Naive thymus-derived CD8-positive, alpha-beta T cell (primary cell): ENCODE results near the gene COPS4. TPM values are rescaled to one million over a fixed set of nuclear protein-coding genes. Genes with fewer than 3 reads are reported as not detected.
A peak's percentile ranks its signal among the peaks of the same experiment; 100 is the strongest.
"Not testable (repeated sequence)": the region's sequence is repeated elsewhere in the genome, so short reads cannot be mapped to it uniquely, and the experiment has no call there.

ENCODE experiments used
- ATAC-seq, 2 donors: fragments of 150-1000 bp; cut with Tn5 transposase in 1 of 2; sonication (Bioruptor Pico), chemical (Tn5 transposase) in 1 of 2; 1 replicate in 1 of 2; 2 replicates in 1 of 2; pipeline ENCODE4 v1.10.0; 2021; ENCODE audit warnings: mild to moderate bottlenecking in 2 of 2, moderate library complexity in 2 of 2
- POLR2A ChIA-PET: fragments of 350-600 bp; sonication (Branson Sonifier 250); formaldehyde crosslinking; loops from one replicate; lab custom pipeline; 2021; ENCODE audit warnings: antibody characterized with exemption; lab: Charles Lee
- DNase-seq, 10 donors: peaks; one replicate each; pipeline versions ENCODE4 v3.0.0 to v3.0.0-alpha.2; 2020 to 2022
- H3K27ac Mint-ChIP-seq, 10 donors: one replicate each; pipeline ENCODE4 v1.8.0; 2020 to 2022; ENCODE audit warnings: mild to moderate bottlenecking in 10 of 10, mixed read lengths in 10 of 10, moderate library complexity in 4 of 10, inconsistent platforms in 1 of 10
- H3K27me3 Mint-ChIP-seq, 5 donors: one replicate each; pipeline ENCODE4 v1.8.0; 2021 to 2022; ENCODE audit warnings: mixed read lengths in 5 of 5
- H3K36me3 Mint-ChIP-seq, 3 donors: one replicate each; pipeline ENCODE4 v1.8.0; 2020 to 2022; ENCODE audit warnings: mixed read lengths in 3 of 3, mild to moderate bottlenecking in 2 of 3, inconsistent platforms in 1 of 3
- H3K4me1 Mint-ChIP-seq, 4 donors: one replicate each; pipeline ENCODE4 v1.8.0; 2021 to 2022; ENCODE audit warnings: mixed read lengths in 4 of 4
- H3K4me3 Mint-ChIP-seq, 10 donors: one replicate each; pipeline ENCODE4 v1.8.0; 2020 to 2022; ENCODE audit warnings: mild to moderate bottlenecking in 10 of 10, mixed read lengths in 10 of 10, moderate library complexity in 6 of 10, inconsistent platforms in 1 of 10
- H3K9me3 Mint-ChIP-seq, 9 donors: one replicate each; pipeline ENCODE4 v1.8.0; 2020 to 2022; ENCODE audit warnings: mixed read lengths in 9 of 9, mild to moderate bottlenecking in 3 of 9, inconsistent platforms in 1 of 9, moderate library complexity in 1 of 9
- polyA plus RNA-seq, 3 donors: library from polyadenylated mRNA; unstranded; fragments of 300-500 nt; fragmentation: Illumina TruSeq; gene quantifications; one replicate each; pipeline ENCODE4 v1.2.3, GENCODE V29; 2021
- total RNA-seq, 8 experiments: library from RNA in 2 of 8; stranded (reverse) in 2 of 8; gene quantifications; one replicate each; pipeline ENCODE4 v1.2.3 and lab custom pipeline; 2021 to 2026

COPS4 gene
- total RNA-seq (10 to 100 TPM; 26.1 to 28.9 TPM), polyA plus RNA-seq (10 to 100 TPM; 58.4 to 62.5 (median 61.2) TPM), total RNA-seq (lab: John Stamatoyannopoulos, UW) (25.7 to 61.8 (median 36.4) reads per million in 6 experiments)

DNA sequence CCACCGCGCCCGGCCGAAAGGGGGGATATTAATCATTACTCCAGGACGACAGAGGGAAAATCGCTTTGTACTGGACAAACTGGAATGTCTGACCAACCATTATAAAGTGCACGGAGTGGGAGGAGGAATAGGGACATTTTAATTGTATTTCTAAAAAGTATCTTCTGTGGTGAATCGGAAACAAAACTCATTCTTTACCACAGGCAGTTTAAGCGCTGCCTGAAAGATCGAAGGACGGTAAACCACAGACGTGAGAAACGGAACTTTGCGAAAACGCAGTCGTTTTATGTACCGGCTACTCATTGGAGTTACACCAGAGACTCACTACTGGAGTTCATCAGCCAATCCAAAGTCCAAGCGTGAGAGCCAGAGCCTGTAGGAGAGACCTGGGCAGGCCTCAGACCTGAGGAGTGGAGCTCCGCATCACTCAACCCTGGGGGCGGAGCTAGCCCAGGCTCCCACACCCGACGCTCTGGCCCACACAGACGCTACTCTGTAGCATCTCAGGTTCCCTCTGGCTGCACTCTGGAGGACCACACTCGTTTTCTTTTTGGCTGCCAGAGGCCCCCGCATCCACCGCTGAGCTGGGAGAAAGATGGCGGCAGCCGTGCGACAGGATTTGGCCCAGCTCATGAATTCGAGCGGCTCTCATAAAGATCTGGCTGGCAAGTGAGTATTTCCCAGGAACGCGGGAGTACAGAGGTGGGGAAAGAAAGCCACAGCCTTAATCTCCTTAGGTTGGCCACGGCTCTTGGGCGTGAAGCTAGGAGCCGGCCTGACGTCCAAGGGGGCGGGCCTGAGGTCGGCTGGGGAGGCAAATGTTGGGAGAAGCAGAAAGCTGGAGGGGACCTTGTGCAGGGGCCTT lies at the start of gene COPS4:
Gene COPS4, plus strand, starts transcription at position 554 of the 865 bp plus-strand sequence. Its CDS starts 42 bp downstream, at position 596.
- H3K27me3 Mint-ChIP-seq: peaks cover 0 to 1% (median 0%) of the 10 kb centered on the region in 5 donors
- DNase-seq (peak; percentile 83 to 98 (median 95)), ATAC-seq (peak; percentile 94 to 96)
- peak within 1 kb of the TSS; percentile 91 to 100 (median 100) for H3K4me3 Mint-ChIP-seq
- no peaks in the 10 kb centered on the region for H3K9me3 Mint-ChIP-seq
- POLR2A ChIA-PET: interaction anchor here (0.6 to 1.5 kb wide), 24 partner anchors 9 to 750 kb away, joined by 3 to 65 read pairs (median 4); partner anchors contain the start of genes ABRAXAS1, COQ2, HELQ and HNRNPD
- peaks cover 0 to 1% (median 0%) of the 10 kb centered on the region in 3 donors for H3K36me3 Mint-ChIP-seq
- peak within 1 kb of the TSS; percentile 97 to 100 (median 99) for H3K27ac Mint-ChIP-seq
- peaks cover 9 to 47% (median 36%) of the 10 kb centered on the region in 4 donors for H3K4me1 Mint-ChIP-seq

DNA sequence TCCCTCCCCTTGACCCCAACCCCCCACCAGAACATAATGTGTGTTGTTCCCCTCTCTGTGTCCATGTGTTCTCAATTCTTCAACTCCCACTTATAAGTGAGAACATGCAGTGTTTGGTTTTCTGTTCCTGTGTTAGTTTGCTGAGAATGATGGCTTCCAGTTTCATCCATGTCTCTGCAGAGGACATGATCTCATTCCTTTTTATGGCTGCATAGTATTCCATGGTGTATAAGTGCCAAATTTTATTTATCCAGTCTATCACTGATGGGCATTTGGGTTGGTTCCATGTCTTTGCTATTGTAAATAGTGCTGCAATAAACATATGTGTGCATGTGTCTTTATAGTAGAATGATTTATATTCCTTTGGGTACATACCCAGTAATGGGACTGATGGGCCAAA lies 47.5 kb upstream of the COPS4 start:
- H3K4me3 Mint-ChIP-seq, DNase-seq, H3K27ac Mint-ChIP-seq, H3K9me3 Mint-ChIP-seq, POLR2A ChIA-PET, ATAC-seq, H3K27me3 Mint-ChIP-seq: not testable (repeated sequence)
- peaks cover 14 to 34% (median 23%) of the 10 kb centered on the region in 4 donors for H3K4me1 Mint-ChIP-seq
- H3K36me3 Mint-ChIP-seq: peaks cover 0 to 27% (median 12%) of the 10 kb centered on the region in 3 donors

DNA sequence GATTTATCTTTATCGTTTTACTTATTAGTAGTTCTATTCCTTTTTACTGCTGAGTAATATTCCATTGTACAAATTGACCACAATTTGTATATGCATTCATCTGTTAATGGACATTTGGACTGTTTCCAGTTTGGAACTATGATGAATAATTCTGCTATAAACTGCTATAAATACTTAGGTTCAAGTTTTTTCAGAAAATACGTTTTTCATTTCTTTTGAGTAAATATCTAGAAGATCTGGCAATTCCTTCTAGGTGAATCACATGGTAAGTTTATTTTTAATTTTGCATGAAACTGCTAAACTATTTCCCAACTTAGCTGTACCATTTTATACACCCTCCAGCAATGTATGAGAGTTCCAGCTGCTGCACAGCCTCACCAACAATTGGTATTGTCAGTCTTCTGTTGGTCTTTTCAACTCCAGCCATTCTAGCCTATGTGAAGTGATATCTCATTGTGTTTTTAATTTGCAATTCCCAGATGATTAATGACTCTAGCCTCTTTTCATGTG lies 46.6 kb upstream of the COPS4 start:
- H3K27me3 Mint-ChIP-seq: no peaks in the 10 kb centered on the region
- H3K36me3 Mint-ChIP-seq: peaks cover 0 to 21% (median 11%) of the 10 kb centered on the region in 3 donors
- no peak for ATAC-seq
- H3K9me3 Mint-ChIP-seq: no peaks in the 10 kb centered on the region
- H3K27ac Mint-ChIP-seq: peak overlapping the region in 2 of 10 donors; percentile 41 to 87
- DNase-seq: no peak
- POLR2A ChIA-PET: no interaction called here
- H3K4me1 Mint-ChIP-seq: peaks cover 14 to 34% (median 23%) of the 10 kb centered on the region in 4 donors
- no peak overlapping the region for H3K4me3 Mint-ChIP-seq

DNA sequence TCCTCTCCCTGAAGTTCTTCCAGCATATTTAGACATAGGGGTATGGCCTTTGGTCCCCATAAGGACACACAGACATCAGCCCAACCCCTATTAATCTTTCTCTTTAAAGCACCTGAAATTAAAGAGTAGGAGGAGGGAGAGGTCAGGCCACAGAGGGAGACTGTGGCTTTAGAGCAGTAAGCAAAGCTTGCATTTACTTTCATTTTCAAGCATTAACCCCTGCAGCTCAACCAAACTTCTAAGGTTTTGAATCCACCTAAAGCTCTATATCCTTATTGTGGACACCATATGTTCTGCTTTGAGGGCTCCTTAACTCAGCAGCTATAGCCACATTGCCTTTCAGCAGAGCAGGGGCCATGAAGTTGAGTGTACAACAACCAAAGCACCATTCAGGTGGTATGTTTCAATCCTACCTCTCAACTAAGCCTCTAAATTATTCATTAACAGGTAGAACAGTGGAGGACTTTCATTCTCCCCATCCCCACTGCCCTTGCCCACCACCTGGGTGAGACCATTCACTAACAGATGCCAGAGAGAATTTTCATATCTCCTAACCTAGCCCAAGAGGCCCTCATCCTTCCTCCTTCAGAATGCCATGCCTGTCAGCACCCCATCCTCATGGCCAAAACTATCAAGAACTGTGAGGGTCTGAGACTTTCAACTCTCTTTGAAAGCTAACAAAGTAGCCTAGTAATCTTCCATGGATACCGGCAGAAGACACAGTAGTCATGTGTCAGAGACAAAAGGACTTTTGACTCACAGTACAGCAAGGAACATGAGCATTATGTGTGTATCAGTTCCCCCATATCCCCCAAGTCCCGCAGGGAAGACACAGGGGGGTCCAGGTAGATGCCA lies 45.2 kb upstream of the COPS4 start:
- Mint-ChIP-seq H3K9me3 (no peaks in the 10 kb centered on the region), H3K4me1 (peaks cover 12 to 27% (median 20%) of the 10 kb centered on the region in 4 donors), H3K36me3 (peaks cover 0 to 10% (median 6%) of the 10 kb centered on the region in 3 donors), H3K4me3 (peak overlapping the region; percentile 29 to 74 (median 56)), H3K27me3 (no peaks in the 10 kb centered on the region), H3K27ac (peak overlapping the region; percentile 63 to 91 (median 82))
- DNase-seq: peak in 2 of 10 donors; percentile 0 to 38
- ATAC-seq: peak; percentile 79 to 86
- POLR2A ChIA-PET: no interaction called here

DNA sequence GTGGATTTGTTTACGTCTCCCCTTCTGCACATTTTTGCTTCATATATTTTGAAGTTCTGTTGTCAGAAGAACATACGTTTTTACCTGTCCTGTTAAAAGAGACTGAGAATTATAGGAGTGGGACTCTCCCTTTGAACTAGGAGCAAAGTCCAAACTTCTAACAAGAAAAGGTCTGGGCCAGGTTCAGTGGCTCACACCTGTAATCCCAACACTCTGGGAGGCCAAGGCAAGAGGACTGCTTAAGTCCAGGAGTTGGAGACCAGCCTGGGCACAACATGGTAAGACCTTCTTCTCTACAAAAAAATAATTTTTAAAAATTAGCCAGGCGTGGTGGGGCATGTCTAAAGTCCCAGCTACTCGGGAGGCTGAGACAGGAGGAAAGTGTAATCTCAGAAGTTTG lies 40.1 kb upstream of the COPS4 start:
- no peaks in the 10 kb centered on the region for H3K9me3 Mint-ChIP-seq
- DNase-seq (no peak), ATAC-seq (no peak)
- H3K27me3 Mint-ChIP-seq: no peaks in the 10 kb centered on the region
- H3K36me3 Mint-ChIP-seq: peaks cover 0 to 21% (median 3%) of the 10 kb centered on the region in 3 donors
- H3K4me1 Mint-ChIP-seq: peaks cover 12 to 28% (median 18%) of the 10 kb centered on the region in 4 donors
- no peak overlapping the region for H3K27ac Mint-ChIP-seq
- POLR2A ChIA-PET: interaction anchor here (0.7 kb wide), 1 partner anchor 14 kb away, joined by 3 read pairs; no protein-coding TSS in a partner anchor
- H3K4me3 Mint-ChIP-seq: no peak overlapping the region

DNA sequence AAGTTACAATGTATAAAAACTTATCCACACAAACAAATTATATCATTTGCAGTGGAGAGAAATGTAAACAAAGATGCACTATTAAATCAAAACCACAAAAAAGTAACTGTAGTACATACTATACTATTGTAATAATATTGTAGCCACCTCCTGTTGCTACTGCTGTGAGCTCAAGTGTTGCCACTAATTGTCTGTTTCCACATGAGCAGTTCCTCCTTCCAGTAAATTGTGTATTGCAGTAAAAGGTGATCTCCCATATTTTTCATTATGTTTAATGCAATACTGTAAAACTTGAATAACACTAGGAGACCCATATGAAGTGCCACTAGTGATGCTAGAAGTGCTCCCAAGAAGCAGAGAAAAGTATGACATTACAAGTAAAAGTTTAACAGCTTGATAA lies 36.1 kb upstream of the COPS4 start:
- Mint-ChIP-seq H3K27me3 (no peaks in the 10 kb centered on the region), H3K4me1 (peaks cover 12 to 35% (median 21%) of the 10 kb centered on the region in 4 donors), H3K27ac (no peak overlapping the region), H3K4me3 (no peak overlapping the region), H3K9me3 (no peaks in the 10 kb centered on the region), H3K36me3 (peaks cover 0 to 26% (median 3%) of the 10 kb centered on the region in 3 donors)
- ATAC-seq: no peak
- POLR2A ChIA-PET: no interaction called here
- DNase-seq: no peak

DNA sequence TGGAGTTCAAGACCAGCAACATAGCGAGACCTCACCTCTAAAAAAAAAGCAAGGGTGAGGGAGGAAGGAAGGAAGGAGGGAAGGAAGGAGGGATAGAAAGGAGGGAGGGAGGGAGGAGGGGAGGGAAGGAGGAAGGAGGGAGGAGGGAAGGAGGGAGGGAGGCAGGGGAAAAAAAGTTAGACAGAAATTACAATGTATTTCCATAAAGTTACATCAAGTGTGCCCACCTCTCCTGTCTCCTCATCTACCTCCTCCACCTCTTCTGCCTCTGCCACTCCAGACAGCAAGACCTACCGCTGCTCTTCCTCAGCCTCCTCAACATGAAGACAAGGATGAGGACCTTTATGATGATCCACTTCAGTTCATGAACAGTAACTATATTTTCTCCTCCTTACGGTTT lies 32.7 kb upstream of the COPS4 start:
- no peaks in the 10 kb centered on the region for H3K9me3 Mint-ChIP-seq
- DNase-seq (no peak), ATAC-seq (no peak)
- POLR2A ChIA-PET: no interaction called here
- no peaks in the 10 kb centered on the region for H3K27me3 Mint-ChIP-seq
- peaks cover 14 to 46% (median 26%) of the 10 kb centered on the region in 4 donors for H3K4me1 Mint-ChIP-seq
- H3K36me3 Mint-ChIP-seq: peaks cover 0 to 27% (median 3%) of the 10 kb centered on the region in 3 donors
- H3K4me3 Mint-ChIP-seq: no peak overlapping the region
- H3K27ac Mint-ChIP-seq: peak overlapping the region in 1 of 10 donors; percentile 29

DNA sequence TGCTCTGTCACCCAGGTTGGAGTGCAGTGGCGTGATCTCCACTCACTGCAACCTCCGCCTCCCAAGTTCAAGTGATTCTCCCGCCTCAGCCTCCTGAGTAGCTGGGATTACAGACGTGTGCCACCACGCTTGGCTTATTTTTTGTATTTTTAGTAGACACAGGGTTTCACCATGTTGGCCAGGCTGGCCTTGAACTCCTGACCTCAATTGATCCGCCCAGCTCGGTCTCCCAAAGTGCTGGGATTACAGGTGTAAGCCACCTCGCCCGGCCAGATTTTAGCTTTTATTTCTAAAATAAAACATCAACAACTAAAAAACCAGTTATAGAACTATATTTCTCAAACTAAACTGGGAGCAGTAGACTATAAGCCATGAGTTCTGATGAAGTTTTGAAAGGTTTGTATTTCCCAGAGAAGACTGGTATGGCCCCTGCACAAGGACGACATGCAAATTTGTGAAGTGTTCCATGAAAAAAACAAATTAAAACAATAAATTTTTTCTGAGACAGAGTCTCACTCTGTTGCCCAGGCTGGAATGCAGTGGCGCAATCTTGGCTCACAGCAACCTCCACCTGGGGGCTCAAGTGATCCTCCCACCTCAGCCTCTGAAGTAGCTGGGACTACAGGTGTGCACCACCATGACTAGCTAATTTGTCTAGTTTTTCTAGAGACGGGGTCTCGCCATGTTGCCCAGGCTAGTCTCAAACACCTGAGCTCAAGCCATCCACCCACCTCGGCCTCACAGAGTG lies 31.8 kb upstream of the COPS4 start:
- DNase-seq, H3K27me3 Mint-ChIP-seq, H3K9me3 Mint-ChIP-seq, H3K4me3 Mint-ChIP-seq, H3K27ac Mint-ChIP-seq, ATAC-seq: not testable (repeated sequence)
- H3K36me3 Mint-ChIP-seq: peaks cover 0 to 26% (median 3%) of the 10 kb centered on the region in 3 donors
- POLR2A ChIA-PET: interaction anchor here (0.6 to 0.7 kb wide), 2 partner anchors 71 to 282 kb away, joined by 3 to 4 read pairs; no protein-coding TSS in a partner anchor
- H3K4me1 Mint-ChIP-seq: peaks cover 19 to 52% (median 32%) of the 10 kb centered on the region in 4 donors

DNA sequence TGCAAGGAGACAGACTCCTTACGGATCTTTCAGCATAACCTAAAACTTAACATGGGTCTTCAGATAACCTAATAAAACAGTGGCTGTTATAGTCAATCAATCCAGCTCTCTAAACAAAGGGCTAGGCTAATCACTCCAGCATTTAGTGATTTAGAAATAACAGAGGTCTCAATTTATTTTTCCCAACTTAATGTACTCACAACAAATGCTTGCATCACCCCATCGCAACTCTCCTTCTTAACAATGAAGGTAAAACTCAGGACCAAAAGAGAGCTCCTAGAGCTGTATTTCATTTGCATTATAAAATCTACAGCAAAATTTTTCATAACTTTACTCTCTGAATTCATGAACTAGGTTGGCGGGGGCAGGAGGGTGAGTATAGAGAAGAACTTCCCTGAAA lies 25.5 kb upstream of the COPS4 start:
- H3K4me3 Mint-ChIP-seq: peak overlapping the region; percentile 93 to 98 (median 97)
- H3K27ac Mint-ChIP-seq: peak overlapping the region; percentile 91 to 99 (median 97)
- peaks cover 0 to 8% (median 0%) of the 10 kb centered on the region in 3 donors for H3K36me3 Mint-ChIP-seq
- peaks cover 29 to 65% (median 61%) of the 10 kb centered on the region in 4 donors for H3K4me1 Mint-ChIP-seq
- DNase-seq (no peak), ATAC-seq (no peak)
- H3K9me3 Mint-ChIP-seq: no peaks in the 10 kb centered on the region
- H3K27me3 Mint-ChIP-seq: no peaks in the 10 kb centered on the region
- POLR2A ChIA-PET: interaction anchor here (1.4 to 5.5 kb wide), 5 partner anchors 15 to 446 kb away, joined by 3 to 65 read pairs (median 8); partner anchors contain the start of genes COPS4, COQ2, HELQ and MRPS18C

DNA sequence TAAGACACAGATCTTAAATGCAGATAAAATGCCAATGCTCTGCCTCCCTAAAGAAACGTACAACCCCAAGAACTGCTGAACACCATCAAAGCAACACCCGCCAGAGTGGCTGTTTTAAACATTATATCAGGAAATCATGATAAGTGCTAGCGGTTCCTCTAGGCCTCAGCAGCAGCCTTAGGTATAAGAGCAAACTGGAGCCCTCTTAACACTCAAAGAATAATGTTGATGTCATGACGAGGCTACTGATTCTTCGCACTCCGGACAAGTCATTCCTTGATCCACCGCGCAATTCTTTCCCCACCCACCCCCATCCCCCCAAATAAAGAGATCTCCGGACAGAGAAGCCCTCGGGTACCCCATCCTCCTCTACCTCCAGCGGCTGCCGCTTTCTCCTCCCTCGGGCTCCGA lies 24.9 kb upstream of the COPS4 start:
- Mint-ChIP-seq H3K9me3 (no peaks in the 10 kb centered on the region), H3K27ac (peak overlapping the region; percentile 91 to 99 (median 97)), H3K4me3 (peak overlapping the region; percentile 93 to 98 (median 97)), H3K36me3 (peaks cover 0 to 8% (median 0%) of the 10 kb centered on the region in 3 donors), H3K4me1 (peaks cover 29 to 65% (median 61%) of the 10 kb centered on the region in 4 donors), H3K27me3 (no peaks in the 10 kb centered on the region)
- peak in 6 of 10 donors; percentile 13 to 40 (median 24) for DNase-seq
- ATAC-seq: peak in 1 of 2 donors; percentile 6
- POLR2A ChIA-PET: interaction anchor here (1.3 to 5.5 kb wide), 8 partner anchors 25 to 636 kb away, joined by 5 to 65 read pairs (median 6); partner anchors contain the start of genes COPS4, COQ2, HELQ and HNRNPD
